BJ (cell line): ENCODE data around the gene GAPVD1. TPM values are rescaled to one million over a fixed set of nuclear protein-coding genes. Genes with fewer than 3 reads are reported as not detected.
"Not testable (repeated sequence)": the region's sequence is repeated elsewhere in the genome, so short reads cannot be mapped to it uniquely, and the experiment has no call there.

Experiments used
- CTCF ChIA-PET: fragments of 350-600 bp; formaldehyde crosslinking; extraction: SDS; loops from one replicate; lab custom pipeline; 2021; ENCODE audit warnings: antibody characterized with exemption, inconsistent platforms; lab: Yijun Ruan, JAX
- POLR2A ChIA-PET: fragments of 300-600 bp; sonication (Branson Sonifier 250); formaldehyde crosslinking; extraction: SDS; loops from one replicate; lab custom pipeline; 2021; ENCODE audit warnings: antibody characterized with exemption; lab: Charles Lee
- DNase-seq: peaks from one replicate; pipeline ENCODE4 v3.0.0-alpha.2; 2011; ENCODE audit warnings: low read depth
- H3K27me3 ChIP-seq: 2 replicates; pipeline ENCODE4 v1.6.0; 2011; ENCODE audit warnings: low read length; ENCODE audit not compliant: control insufficient read depth, insufficient read depth
- H3K36me3 ChIP-seq: 2 replicates; pipeline ENCODE4 v1.5.1; 2011; ENCODE audit warnings: low read length; ENCODE audit not compliant: control insufficient read depth, insufficient read depth
- H3K4me3 ChIP-seq: 2 replicates; pipeline ENCODE4 v1.5.1; 2011; ENCODE audit warnings: low read depth, mild to moderate bottlenecking, control low read depth, low read length
- CTCF ChIP-seq: IDR thresholded peaks from 2 replicates; pipeline ENCODE4 v1.5.1; 2011; ENCODE audit warnings: low read depth, mild to moderate bottlenecking, control low read depth, inconsistent platforms, low read length, moderate library complexity; ENCODE audit not compliant: insufficient read depth
- polyA plus RNA-seq: library from polyadenylated mRNA; depleted of rRNA; stranded (reverse); fragments of >200 nt; gene quantifications from 2 replicates; pipeline ENCODE4 v1.2.3, GENCODE V29; 2011

GAPVD1 gene
- polyA plus RNA-seq, 1 experiment: 11.6 TPM

GRCh38 chr9:125296843-125297372 lies 35.3 kb downstream of the GAPVD1 start:
- no peak for DNase-seq
- POLR2A ChIA-PET: no interaction called here
- CTCF ChIA-PET: no interaction called here
- Histone ChIP-seq H3K27me3 (no peaks in the 10 kb centered on the region), H3K36me3 (peaks cover under 1% of the 10 kb centered on the region), H3K4me3 (no peak overlapping the region)
- no peak for TF ChIP-seq CTCF

GRCh38 chr9:125297917-125298316 lies 36.3 kb downstream of the GAPVD1 start:
- ChIA-PET POLR2A (no interaction called here), CTCF (interaction anchor here (1.0 kb wide), 1 partner anchor 26 kb away, joined by 4 read pairs; no protein-coding TSS in a partner anchor)
- Histone ChIP-seq H3K27me3 (no peaks in the 10 kb centered on the region), H3K4me3 (no peak overlapping the region), H3K36me3 (peaks cover 2% of the 10 kb centered on the region)
- no peak for DNase-seq
- no peak for TF ChIP-seq CTCF

- DNase-seq: no peak
- TF ChIP-seq CTCF: no peak
- Histone ChIP-seq H3K4me3 (no peak overlapping the region), H3K36me3 (peaks cover 11% of the 10 kb centered on the region), H3K27me3 (no peaks in the 10 kb centered on the region)
- ChIA-PET POLR2A (no interaction called here), CTCF (no interaction called here)
These were observed 40.6 kb downstream of the GAPVD1 start for GRCh38 chr9:125302241-125302640.

- ChIA-PET CTCF (interaction anchor here (0.6 to 1.1 kb wide), 5 partner anchors 13 to 161 kb away, joined by 3 read pairs; partner anchors contain the start of gene SCAI), POLR2A (interaction anchor here (0.6 kb wide), 1 partner anchor 134 kb away, joined by 3 read pairs; no protein-coding TSS in a partner anchor)
- Histone ChIP-seq H3K27me3 (no peaks in the 10 kb centered on the region), H3K4me3 (no peak overlapping the region), H3K36me3 (peaks cover 14% of the 10 kb centered on the region)
- TF ChIP-seq CTCF: no peak
- DNase-seq: no peak
These were observed 42.6 kb downstream of the GAPVD1 start for GRCh38 chr9:125304273-125304672.

GRCh38 chr9:125312411-125312810 lies 50.8 kb downstream of the GAPVD1 start:
- no peak for TF ChIP-seq CTCF
- ChIA-PET CTCF (no interaction called here), POLR2A (no interaction called here)
- Histone ChIP-seq H3K36me3 (peaks cover 14% of the 10 kb centered on the region), H3K4me3 (no peak overlapping the region), H3K27me3 (no peaks in the 10 kb centered on the region)
- no peak for DNase-seq

- DNase-seq, POLR2A ChIA-PET, H3K4me3 ChIP-seq, H3K27me3 ChIP-seq, H3K36me3 ChIP-seq: not testable (repeated sequence)
- CTCF ChIA-PET: interaction anchor here (0.7 kb wide), 1 partner anchor 16 kb away, joined by 3 read pairs; no protein-coding TSS in a partner anchor
These were observed 54.7 kb downstream of the GAPVD1 start for GRCh38 chr9:125316359-125316758.
